ENCODE data around the gene GXYLT2. TPM values are rescaled to one million over a fixed set of nuclear protein-coding genes. Genes with fewer than 3 reads are reported as not detected.

The GXYLT2 gene
- total RNA-seq, 2 experiments from 2014 or later = 0.08 TPM; not detected in 1

GRCh38 chr3:72991522-72991921 lies 103.7 kb downstream of the GXYLT2 start:
- POLR2A ChIA-PET = no interaction called here
- no peak overlapping the region for H3K27ac Mint-ChIP-seq
- H3K9me3 Mint-ChIP-seq = no peaks in the 10 kb centered on the region
- H3K36me3 Mint-ChIP-seq (ENCODE audit: low read depth) = no peaks in the 10 kb centered on the region
- TF ChIP-seq CTCF (IDR thresholded peaks at IDR 0.05) = no peak
- Histone ChIP-seq H3K27me3 (ENCODE audit: control insufficient read depth in 1 of 2, insufficient read depth in 2 of 2, low read length in 2 of 2) (no peaks in the 10 kb centered on the region), H3K9me3 (ENCODE audit: control insufficient read depth in 1 of 2, insufficient read depth in 1 of 2, low read length in 2 of 2) (peaks cover 0 to 6% of the 10 kb centered on the region in 2 experiments), H3K4me3 (ENCODE audit: low read length) (no peak overlapping the region), H3K36me3 (ENCODE audit: insufficient read depth, low read length) (no peaks in the 10 kb centered on the region), H3K27ac (ENCODE audit: low read depth in 1 of 2, low read length in 2 of 2) (no peak overlapping the region), H3K4me1 (ENCODE audit: insufficient read depth, low read length) (peaks cover 6% of the 10 kb centered on the region)
- no peak for DNase-seq
- intact Hi-C loops (cut with DNase I, micrococcal nuclease) = loop anchor here in 1 of 2 experiments (10.0 kb wide), 3 partner anchors 227 to 1407 kb away; partner anchors contain the start of gene FOXP1
- H3K4me3 Mint-ChIP-seq = no peak overlapping the region
- ATAC-seq (ENCODE audit: poor library complexity) = no peak
- H3K4me1 Mint-ChIP-seq (ENCODE audit: low read depth) = peaks cover 4% of the 10 kb centered on the region
- H3K27me3 Mint-ChIP-seq = no peaks in the 10 kb centered on the region
- CTCF ChIA-PET = no interaction called here

GRCh38 chr3:72993391-72993790 lies 105.5 kb downstream of the GXYLT2 start:
- Histone ChIP-seq H3K27ac (ENCODE audit: low read depth in 1 of 2, low read length in 2 of 2) (no peak overlapping the region), H3K27me3 (ENCODE audit: control insufficient read depth in 1 of 2, insufficient read depth in 2 of 2, low read length in 2 of 2) (no peaks in the 10 kb centered on the region), H3K9me3 (ENCODE audit: control insufficient read depth in 1 of 2, insufficient read depth in 1 of 2, low read length in 2 of 2) (no peaks in the 10 kb centered on the region), H3K4me3 (ENCODE audit: low read length) (no peak overlapping the region), H3K4me1 (ENCODE audit: insufficient read depth, low read length) (peaks cover 6% of the 10 kb centered on the region), H3K36me3 (ENCODE audit: insufficient read depth, low read length) (no peaks in the 10 kb centered on the region)
- Mint-ChIP-seq H3K27ac (peak overlapping the region; percentile 80), H3K9me3 (no peaks in the 10 kb centered on the region), H3K27me3 (no peaks in the 10 kb centered on the region), H3K4me3 (peak overlapping the region; percentile 58), H3K4me1 (ENCODE audit: low read depth) (peaks cover 15% of the 10 kb centered on the region), H3K36me3 (ENCODE audit: low read depth) (peaks cover 9% of the 10 kb centered on the region)
- TF ChIP-seq CTCF (IDR thresholded peaks at IDR 0.05) = no peak
- intact Hi-C loops (cut with DNase I, micrococcal nuclease) = loop anchor here in 1 of 2 experiments (10.0 kb wide), 3 partner anchors 229 to 1409 kb away; partner anchors contain the start of gene FOXP1
- ATAC-seq (ENCODE audit: poor library complexity) = no peak
- CTCF ChIA-PET = no interaction called here
- POLR2A ChIA-PET = no interaction called here
- no peak for DNase-seq

DNA sequence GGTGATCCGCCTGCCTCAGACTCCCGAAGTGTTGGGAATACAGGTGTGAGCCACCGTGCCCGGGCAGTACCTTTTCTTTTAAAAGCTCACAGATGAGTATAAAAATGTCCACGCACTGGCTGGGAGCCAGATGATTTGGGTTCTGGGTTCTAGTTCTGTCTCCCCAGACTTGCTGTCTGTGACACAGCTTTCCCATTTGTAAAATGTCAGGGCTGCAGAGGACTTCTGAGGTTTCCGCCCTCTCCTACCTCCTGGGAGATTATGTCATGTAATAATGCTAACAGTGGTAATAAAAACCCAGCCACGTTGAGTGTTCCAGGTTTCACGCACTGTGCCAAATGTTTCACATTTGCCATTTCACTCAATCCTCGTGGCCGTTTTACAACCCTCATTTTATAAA lies 107.5 kb downstream of the GXYLT2 start:
- Mint-ChIP-seq H3K36me3 (ENCODE audit: low read depth) (peaks cover 26% of the 10 kb centered on the region), H3K9me3 (no peaks in the 10 kb centered on the region), H3K4me3 (peak overlapping the region; percentile 85), H3K27me3 (no peaks in the 10 kb centered on the region), H3K4me1 (ENCODE audit: low read depth) (peaks cover 34% of the 10 kb centered on the region), H3K27ac (peak overlapping the region; percentile 86)
- Histone ChIP-seq H3K36me3 (ENCODE audit: insufficient read depth, low read length) (peaks cover 14% of the 10 kb centered on the region), H3K9me3 (ENCODE audit: control insufficient read depth in 1 of 2, insufficient read depth in 1 of 2, low read length in 2 of 2) (no peaks in the 10 kb centered on the region), H3K27me3 (ENCODE audit: control insufficient read depth in 1 of 2, insufficient read depth in 2 of 2, low read length in 2 of 2) (no peaks in the 10 kb centered on the region), H3K4me1 (ENCODE audit: insufficient read depth, low read length) (peaks cover 18% of the 10 kb centered on the region), H3K27ac (ENCODE audit: low read depth in 1 of 2, low read length in 2 of 2) (no peak overlapping the region), H3K4me3 (ENCODE audit: low read length) (no peak overlapping the region)
- ChIA-PET POLR2A (interaction anchor here (0.6 to 1.0 kb wide), 3 partner anchors 29 to 194 kb away, joined by 3 to 4 read pairs (median 3); no protein-coding TSS in a partner anchor), CTCF (no interaction called here)
- ATAC-seq (ENCODE audit: poor library complexity) (no peak), DNase-seq (no peak)
- intact Hi-C loops (cut with DNase I, micrococcal nuclease) = loop anchor here (5.0 to 10.0 kb wide), 6 partner anchors 42 to 1411 kb away; partner anchors contain the start of gene FOXP1 (in 1 of the 2)
- no peak for TF ChIP-seq CTCF (IDR thresholded peaks at IDR 0.05)
